GOT3 (cell line): ENCODE results near the gene MTF2.

Experiments
- DNase-seq: peaks from one replicate; lab custom pipeline; 2025; ENCODE audit warnings: mixed read lengths; lab: John Stamatoyannopoulos, UW

Gene MTF2

GRCh38 chr1:93083979-93084378, 4.9 kb downstream of the MTF2 start:
- DNase-seq, result no peak

DNA sequence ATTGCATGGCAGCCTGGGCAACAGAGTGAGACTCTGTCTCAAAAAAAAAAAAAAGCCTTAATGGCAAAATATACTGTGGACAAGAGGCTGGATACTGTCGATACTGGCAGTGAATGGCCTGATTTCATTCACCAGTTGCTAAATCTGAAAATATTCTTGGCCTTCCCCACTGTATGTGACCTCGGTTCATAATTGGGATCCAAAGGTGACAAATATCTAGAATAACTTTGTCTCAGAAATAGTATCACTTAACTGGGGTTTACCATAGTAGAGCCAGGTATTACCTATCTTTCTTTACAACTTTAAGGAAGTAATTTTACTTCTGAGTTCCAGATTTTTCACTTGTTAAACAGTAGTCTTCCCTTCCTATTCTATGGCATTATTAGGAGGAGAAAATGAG, 8.4 kb downstream of the MTF2 start:
- DNase-seq, result no peak

DNA sequence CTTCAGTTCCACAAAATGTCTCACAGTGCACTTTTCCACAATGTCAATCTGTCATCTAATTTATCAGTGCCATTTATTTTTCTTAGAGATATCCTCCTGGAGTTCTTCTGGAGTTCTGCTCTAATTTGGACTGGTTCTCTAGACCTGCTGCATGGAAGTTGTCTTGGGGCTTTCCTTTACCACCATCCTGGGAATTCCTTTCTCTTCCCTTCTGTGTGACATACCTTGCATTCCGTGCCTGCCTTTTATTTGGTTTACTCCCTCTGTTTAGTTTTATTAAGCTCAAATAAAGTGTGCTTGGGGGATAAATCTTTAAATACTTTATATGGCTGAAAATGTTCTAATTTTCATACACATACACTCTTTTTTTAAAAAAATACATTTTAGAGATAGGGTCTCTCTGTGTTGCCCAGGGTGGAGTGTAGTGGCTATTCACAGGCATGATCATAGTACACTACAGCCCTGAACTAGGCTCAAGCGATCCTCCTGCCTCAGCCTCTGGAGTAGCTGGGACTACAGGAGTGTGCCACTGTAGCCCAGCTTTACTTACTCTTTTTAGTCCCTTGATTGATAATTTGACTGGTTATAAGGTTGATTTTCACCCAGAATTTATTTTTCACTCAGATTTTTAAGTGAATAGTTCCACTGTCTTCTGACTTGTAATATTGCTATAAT, 14.4 kb downstream of the MTF2 start:
- DNase-seq, result no peak

DNA sequence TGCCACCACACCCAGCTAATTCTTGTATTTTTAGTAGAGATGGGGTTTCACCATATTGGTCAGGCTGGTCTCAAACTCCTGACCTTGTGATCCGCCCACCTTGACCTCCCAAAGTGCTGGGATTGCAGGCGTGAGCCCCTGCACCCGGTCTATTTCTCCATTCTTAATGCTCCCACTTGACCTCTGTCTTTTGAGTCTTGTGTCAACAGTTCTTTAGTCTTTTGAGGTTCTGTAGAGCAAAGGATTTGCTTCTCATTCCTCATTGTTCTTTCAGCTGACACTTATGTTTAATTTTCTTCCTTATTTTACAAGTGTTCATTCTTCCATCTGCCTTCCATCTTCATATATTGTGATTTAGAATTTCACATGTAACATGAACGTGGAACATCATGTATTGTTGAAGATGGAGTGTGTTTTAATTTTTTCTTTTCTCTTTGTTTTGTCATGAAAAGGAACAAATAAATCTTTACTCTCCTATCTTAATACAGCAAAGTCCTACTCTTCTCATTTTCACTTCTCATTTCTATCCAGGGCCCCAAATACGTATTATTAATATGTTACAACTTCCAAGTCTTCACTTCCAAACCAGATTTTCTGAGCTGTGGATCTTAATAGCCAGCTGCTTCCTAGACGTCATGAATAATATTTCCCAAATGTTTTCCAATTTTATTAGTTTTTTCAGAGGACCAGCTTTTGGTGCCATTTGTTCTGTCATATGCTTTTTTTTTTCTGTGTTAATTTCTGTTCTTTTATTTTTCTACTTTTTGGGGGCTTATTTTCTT, 16.9 kb downstream of the MTF2 start:
- no peak for DNase-seq

GRCh38 chr1:93102142-93102541, 23.1 kb downstream of the MTF2 start:
- no peak for DNase-seq

GRCh38 chr1:93106226-93106625, 27.1 kb downstream of the MTF2 start:
- DNase-seq, result no peak

DNA sequence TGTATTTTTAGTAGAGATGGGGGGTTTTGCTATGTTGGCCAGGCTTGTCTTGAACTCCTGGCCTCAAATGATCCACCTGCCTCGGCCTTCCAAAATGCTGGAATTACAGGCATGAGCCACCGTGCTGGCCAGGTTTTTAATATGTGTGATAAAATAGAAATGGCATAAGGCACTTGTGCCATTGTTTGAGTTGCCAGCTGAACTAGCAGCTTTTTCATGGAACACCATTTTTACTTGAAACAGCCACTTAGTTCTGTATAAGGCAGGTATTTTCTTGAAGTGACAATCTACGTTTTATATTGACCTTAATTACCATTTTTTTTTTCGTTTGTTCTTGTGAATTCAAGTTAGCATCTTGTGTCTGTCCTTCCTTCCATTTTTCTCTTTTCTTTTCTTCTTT, 28.3 kb downstream of the MTF2 start:
- DNase-seq, result no peak

GRCh38 chr1:93108335-93108734, 29.3 kb downstream of the MTF2 start:
- DNase-seq, result no peak

DNA sequence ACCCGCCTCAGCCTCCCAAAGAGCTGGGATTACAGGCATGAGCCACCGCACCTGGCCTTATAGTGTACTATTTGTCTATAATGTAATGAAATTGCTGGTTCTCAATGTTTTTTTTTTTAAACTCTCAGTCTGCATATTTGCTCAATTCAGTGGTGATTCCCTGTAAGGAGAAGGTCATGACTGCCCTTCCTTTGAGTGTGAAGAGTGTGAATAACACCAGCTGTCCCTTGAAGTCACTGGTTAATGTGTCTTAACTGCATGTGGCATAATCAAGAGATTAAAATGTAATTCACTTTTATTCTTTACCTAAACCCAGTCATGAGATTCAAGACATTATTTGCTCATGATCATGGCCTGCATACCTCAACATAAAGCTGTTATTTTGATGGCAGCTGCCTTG, 30.5 kb downstream of the MTF2 start:
- DNase-seq, result no peak

DNA sequence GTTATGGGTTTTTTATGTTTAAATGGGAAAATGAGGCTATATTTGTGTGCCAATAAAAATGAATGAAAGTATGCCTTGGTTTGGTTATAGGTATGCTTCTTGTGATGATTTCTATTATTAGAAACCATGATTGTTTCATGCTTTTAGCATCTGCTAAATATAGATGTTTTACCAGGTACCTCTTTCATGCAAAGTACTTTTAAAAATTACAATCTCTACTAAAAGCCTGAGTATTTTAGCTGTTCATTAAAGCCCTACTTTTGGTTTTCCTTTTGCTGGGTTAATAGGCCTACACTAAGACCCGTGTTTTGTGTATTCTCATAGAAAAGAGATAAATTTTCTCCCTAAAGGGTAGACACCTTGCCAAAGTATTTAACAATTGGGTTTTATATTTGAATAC, 32.0 kb downstream of the MTF2 start:
- DNase-seq, result no peak

- DNase-seq, result no peak
Observed at GRCh38 chr1:93111561-93111960, 32.5 kb downstream of the MTF2 start.

DNA sequence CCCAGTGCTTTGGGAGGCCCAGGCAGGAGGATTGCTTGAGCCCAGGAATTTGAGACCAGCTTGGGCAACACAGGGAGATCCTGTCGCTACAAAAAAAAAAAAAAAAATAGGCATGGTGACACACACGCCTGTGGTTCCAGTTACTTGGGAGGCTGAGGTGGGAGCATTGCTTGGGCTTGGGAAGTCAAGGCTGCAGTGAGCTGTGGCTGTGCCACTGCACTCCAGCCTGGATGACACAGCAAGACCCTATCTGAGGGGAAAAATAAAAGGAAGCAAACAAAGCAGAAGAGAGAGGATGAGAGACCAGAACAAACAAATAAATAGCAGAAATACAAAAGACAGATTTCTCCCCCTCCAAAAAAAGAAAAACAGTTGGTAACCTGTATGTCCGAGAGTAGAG, 34.0 kb downstream of the MTF2 start:
- DNase-seq, result no peak

DNA sequence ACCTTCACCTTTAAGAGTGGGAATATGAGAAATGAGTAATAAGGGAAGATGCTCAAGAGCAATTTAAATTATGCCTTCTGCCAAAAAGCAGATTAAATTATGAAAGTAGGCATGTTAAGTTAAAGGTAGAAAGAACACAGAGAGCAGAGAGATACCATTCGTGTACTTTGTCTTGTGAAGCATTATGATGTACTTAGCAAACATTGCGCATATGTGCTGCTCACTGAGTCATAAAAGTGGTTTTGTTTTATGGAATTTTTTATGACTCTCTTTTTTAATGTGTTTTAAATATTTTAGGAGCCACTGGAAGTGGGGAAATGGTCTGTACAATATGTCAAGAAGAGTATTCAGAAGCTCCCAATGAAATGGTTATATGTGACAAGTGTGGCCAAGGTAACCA, 35.3 kb downstream of the MTF2 start:
- no peak for DNase-seq

DNA sequence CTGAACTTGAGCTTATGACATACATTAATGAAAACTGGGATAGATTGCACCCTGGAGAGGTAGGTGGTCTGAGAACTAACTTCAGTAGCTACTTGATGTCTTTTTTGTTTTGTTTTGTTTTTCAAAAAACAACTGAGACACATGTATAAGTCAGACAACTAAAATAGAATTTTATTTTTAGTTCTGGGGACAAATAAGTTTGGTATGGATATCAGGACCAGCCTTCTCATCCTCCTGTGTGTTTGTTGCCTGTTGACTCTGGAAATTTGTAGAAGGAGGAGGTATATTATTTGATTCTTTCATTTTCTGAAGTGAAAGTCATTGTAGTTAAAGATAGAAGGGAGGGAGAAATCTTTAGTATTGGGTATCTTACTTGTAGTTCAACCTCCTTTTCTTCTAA, 41.5 kb downstream of the MTF2 start:
- no peak for DNase-seq

GRCh38 chr1:93123201-93123783, 44.2 kb downstream of the MTF2 start:
- DNase-seq, result no peak

GRCh38 chr1:93124556-93125355, 45.7 kb downstream of the MTF2 start:
- DNase-seq, result no peak

DNA sequence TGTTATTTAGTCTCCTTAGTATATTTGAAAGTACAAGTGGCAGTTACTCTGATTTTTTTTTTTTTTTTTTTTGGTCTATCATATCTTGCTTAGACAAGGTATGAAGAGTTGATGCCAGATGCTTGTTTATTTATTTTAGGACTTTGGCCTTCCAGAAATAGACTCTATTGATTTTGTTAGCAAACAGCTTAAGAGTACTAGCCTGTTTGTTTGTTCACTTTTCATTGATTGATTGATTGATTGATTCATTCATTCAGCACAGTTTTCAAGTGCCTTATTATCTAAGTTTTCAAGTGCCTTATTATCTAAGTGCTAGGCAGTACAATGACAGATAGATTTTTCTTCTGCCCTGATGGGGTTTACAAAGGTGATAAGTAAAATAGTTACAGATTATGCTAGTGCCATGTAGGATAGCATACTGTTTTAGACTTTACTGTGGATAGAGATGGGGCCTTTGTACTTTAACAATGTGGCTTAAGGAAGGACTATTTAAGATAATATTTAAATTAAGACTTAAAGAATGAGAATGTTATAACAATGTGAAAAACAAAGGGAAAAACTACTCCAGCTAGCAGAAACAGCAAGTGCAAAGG, 50.5 kb downstream of the MTF2 start:
- no peak for DNase-seq

DNA sequence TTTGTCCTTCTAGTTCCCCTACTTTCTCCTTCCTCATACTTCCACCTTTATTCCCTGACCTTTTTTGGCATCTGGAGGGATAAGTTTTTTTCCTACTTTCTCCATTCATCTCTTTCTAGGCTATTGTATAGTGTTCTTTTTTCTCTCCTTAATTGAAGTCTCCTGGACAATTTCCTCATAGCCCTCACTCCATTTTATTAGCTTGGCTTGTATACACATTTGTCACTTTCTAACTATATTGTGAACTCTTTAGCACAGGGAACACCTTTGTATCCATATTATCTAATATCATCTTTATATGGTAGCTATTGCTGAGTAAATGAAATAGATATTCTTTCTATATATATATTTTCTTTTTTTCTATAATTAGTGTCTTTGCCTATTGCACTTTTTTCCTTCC, 53.6 kb downstream of the MTF2 start:
- no peak for DNase-seq

- no peak for DNase-seq
Observed at GRCh38 chr1:93136445-93136844, 57.4 kb downstream of the MTF2 start.

- no peak for DNase-seq
Observed at GRCh38 chr1:93137604-93138292, 58.7 kb downstream of the MTF2 start.

DNA sequence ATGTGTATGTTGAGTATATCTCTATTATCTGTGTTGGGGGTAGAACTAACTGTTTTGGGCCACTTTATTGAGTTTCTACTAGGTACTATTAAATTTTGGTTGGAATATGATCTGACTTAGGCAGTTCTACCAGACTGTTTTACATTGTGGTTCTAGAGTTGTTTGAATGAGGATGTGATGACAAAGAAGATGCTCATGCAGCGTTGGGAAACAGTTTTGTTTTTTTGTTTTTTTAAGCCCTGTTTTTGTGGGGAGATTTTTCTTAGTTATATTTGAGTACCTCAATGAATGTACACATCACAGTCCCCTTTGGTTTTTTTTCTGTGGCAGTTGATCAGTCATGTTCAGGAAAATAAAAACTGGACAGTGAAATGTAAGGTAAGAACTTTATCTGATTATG, 61.0 kb downstream of the MTF2 start:
- no peak for DNase-seq

DNA sequence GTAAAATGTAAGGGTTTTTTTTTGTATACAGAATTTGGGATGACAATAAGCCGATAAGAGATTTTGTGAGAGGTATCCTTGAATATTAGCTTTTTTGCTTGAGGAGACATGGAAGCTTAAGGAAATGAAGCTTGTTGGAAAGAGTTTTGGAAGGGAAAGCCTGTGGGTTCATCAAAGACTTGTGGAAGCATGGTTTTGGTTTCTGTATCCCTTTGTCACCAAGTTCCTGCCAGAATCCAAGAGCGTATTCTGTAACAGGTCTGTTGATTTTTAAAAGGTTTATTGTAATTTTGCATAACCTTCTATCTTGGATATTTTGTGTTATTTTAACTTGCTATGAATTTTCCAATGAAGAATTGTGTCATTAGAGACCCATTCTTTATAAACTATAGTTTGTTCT, 63.1 kb downstream of the MTF2 start:
- no peak for DNase-seq
